HG03039 (cell line): ENCODE measurements around the gene CR2.
"Not testable (repeated sequence)": the region's sequence is repeated elsewhere in the genome, so short reads cannot be mapped to it uniquely, and the experiment has no call there.

Experiments used
- ATAC-seq: cut with Tn5 transposase; IDR thresholded peaks from one replicate; pipeline ENCODE4 v1.9.1; 2021; ENCODE audit warnings: mild to moderate bottlenecking, moderate library complexity; ENCODE audit not compliant: unreplicated experiment

The CR2 gene

GRCh38 chr1:207444514-207445217, 9.5 kb upstream of the CR2 start:
- no peak for ATAC-seq

- ATAC-seq = no peak
Observed at GRCh38 chr1:207453710-207454045, 450 bp upstream of the CR2 start.

- no peak for ATAC-seq
Observed at GRCh38 chr1:207455183-207455754, 1.1 kb downstream of the CR2 start.

GRCh38 chr1:207458414-207458813, 4.3 kb downstream of the CR2 start:
- no peak for ATAC-seq

- no peak for ATAC-seq
Observed at GRCh38 chr1:207459008-207459407, 4.9 kb downstream of the CR2 start.

GRCh38 chr1:207461649-207462048, 7.5 kb downstream of the CR2 start:
- no peak for ATAC-seq

- ATAC-seq = no peak
Observed at GRCh38 chr1:207462535-207462934, 8.4 kb downstream of the CR2 start.

- no peak for ATAC-seq
Observed at GRCh38 chr1:207463021-207463420, 8.9 kb downstream of the CR2 start.

- no peak for ATAC-seq
Observed at GRCh38 chr1:207463571-207463970, 9.4 kb downstream of the CR2 start.

GRCh38 chr1:207470927-207471326, 16.8 kb downstream of the CR2 start:
- ATAC-seq = no peak

GRCh38 chr1:207474210-207474609, 20.1 kb downstream of the CR2 start:
- no peak for ATAC-seq

- ATAC-seq = no peak
Observed at GRCh38 chr1:207486198-207486597, 32.1 kb downstream of the CR2 start.

GRCh38 chr1:207487636-207488035, 33.5 kb downstream of the CR2 start:
- no peak for ATAC-seq

GRCh38 chr1:207493212-207493611, 39.1 kb downstream of the CR2 start:
- no peak for ATAC-seq

- no peak for ATAC-seq
Observed at GRCh38 chr1:207494171-207494570, 40.0 kb downstream of the CR2 start.

- not testable (repeated sequence) for ATAC-seq
Observed at GRCh38 chr1:207495281-207495680, 41.2 kb downstream of the CR2 start.

GRCh38 chr1:207495801-207496792, 42.0 kb downstream of the CR2 start, which contains the start of gene CR1:
TSS of gene CR1 (plus strand) at chr1:207496157. CDS start at chr1:207496268, 111 bp downstream.
- ATAC-seq = peak; percentile 40

GRCh38 chr1:207497941-207498340, 43.8 kb downstream of the CR2 start:
- ATAC-seq = no peak

GRCh38 chr1:207499573-207499972, 45.4 kb downstream of the CR2 start:
- no peak for ATAC-seq

GRCh38 chr1:207500306-207500705, 46.2 kb downstream of the CR2 start:
- ATAC-seq = no peak

GRCh38 chr1:207501071-207501470, 46.9 kb downstream of the CR2 start:
- ATAC-seq = no peak

- ATAC-seq = no peak
Observed at GRCh38 chr1:207502726-207503125, 48.6 kb downstream of the CR2 start.
